C4-2B (cell line): ENCODE measurements around the gene THAP3.
A peak's percentile ranks its signal among the peaks of the same experiment; 100 is the strongest.

ENCODE experiments used
- H3K27ac ChIP-seq: fragments of 450-650 bp; 2 replicates; pipeline ENCODE4 v1.5.1; 2017
- ZFX ChIP-seq: fragments of 450-650 bp; IDR thresholded peaks from 2 replicates; pipeline ENCODE4 v1.6.1; 2017
- TF ChIP-seq, protein P1 (sequence below): fragments of 450-650 bp; conservative IDR thresholded peaks from 2 replicates; pipeline ENCODE4 v1.5.1; 2017; ENCODE audit warnings: mild to moderate bottlenecking

The THAP3 gene

GRCh38 chr1:6619045-6619444, 5.6 kb upstream of the THAP3 start:
- TF ChIP-seq, protein P1, sequence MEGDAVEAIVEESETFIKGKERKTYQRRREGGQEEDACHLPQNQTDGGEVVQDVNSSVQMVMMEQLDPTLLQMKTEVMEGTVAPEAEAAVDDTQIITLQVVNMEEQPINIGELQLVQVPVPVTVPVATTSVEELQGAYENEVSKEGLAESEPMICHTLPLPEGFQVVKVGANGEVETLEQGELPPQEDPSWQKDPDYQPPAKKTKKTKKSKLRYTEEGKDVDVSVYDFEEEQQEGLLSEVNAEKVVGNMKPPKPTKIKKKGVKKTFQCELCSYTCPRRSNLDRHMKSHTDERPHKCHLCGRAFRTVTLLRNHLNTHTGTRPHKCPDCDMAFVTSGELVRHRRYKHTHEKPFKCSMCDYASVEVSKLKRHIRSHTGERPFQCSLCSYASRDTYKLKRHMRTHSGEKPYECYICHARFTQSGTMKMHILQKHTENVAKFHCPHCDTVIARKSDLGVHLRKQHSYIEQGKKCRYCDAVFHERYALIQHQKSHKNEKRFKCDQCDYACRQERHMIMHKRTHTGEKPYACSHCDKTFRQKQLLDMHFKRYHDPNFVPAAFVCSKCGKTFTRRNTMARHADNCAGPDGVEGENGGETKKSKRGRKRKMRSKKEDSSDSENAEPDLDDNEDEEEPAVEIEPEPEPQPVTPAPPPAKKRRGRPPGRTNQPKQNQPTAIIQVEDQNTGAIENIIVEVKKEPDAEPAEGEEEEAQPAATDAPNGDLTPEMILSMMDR = no peak
- TF ChIP-seq ZFX = no peak
- H3K27ac ChIP-seq = no peak overlapping the region

DNA sequence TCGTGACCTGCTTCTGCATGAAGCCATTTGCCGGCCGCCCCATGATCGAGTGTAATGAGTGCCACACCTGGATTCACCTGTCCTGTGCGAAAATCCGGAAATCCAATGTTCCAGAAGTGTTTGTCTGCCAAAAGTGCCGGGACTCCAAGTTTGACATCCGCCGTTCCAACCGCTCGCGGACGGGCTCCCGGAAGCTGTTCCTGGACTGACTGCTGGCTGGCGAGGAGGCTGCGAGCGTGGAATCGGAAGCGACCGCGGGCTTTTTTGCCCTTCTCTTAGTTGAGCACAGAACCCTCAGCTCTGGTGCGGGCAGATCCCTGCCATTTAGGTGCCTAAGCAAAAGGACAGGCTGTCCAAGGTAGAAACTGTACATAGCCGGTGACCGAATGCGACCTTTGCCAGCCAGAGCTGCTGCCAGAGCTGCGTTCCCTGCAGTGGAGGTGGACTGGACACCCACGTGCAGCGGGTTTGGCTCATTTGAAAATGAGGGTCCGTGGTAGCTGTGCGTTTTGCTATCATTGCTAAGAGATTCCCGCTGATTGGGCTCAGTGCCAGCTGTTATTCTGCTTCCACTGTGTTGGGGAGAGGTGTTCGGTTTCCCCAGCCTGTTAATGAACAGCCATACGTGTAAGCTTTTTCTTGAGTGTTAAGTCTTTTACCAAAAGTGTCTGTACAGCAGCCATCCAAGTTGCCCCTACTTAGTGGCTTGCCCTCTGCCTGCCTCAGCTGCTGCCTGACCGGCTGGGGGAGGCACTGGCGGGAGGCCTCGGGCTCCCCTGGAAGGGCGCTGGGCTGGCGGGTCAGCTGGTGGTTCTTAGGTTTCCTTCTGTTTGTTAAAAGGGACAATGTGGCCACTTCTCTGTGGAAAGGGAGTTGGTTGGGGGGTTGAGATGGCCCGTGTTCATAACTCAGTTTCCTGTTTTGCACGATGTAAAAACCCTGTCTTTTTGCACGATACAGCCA, 3.0 kb upstream of the THAP3 start:
- H3K27ac ChIP-seq = peak overlapping the region; percentile 85
- TF ChIP-seq, protein P1 = no peak
- no peak for TF ChIP-seq ZFX

- peak overlapping the region; percentile 85 for H3K27ac ChIP-seq
Observed at GRCh38 chr1:6622396-6623152, 2.1 kb upstream of the THAP3 start.

DNA sequence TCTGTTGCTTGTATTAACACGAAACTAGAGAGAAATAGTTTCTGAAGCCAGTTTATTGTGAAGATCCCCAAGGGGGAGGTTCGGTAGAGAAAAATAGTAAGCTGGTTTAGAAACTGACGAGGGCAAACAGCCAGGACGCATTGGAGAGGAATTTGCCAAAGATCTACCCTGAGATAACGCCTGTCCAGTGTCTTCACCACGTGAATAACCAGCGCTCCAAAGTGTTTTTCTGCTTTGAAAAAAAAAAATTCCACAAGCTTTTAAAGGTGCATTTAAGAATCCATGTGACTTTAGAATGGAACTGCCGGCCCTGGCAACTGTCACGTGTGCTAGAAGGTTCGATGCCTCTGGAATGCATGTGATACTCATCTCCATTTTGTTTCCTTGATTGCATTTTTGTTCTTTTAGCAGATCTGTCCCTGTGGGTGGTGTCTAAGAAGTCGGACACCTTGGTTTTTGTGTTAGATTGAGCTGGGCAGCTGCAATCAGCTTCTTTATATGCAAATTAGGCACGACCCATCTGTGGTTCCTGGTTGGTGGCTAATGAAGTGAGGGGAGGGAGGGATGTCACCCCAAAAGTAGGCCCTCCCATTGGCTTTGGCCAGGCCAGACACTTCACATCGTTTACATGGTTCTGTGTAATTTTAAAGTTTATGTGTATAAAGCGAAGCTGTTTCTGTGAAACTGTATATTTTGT, 1.3 kb upstream of the THAP3 start:
- peak overlapping the region; percentile 85 for H3K27ac ChIP-seq

More at GRCh38 chr1:6622396-6623152, 2.1 kb upstream of the THAP3 start:
- TF ChIP-seq, protein P1 = no peak
- TF ChIP-seq ZFX = no peak

GRCh38 chr1:6625584-6626149, 999 bp downstream of the THAP3 start:
- TF ChIP-seq, protein P1 = no peak
- peak; percentile 99; the same call in 1 of the 2 replicates for TF ChIP-seq ZFX
- peak overlapping the region; percentile 85 for H3K27ac ChIP-seq

More for the DNA sequence above, 1.3 kb upstream of the THAP3 start:
- no peak for TF ChIP-seq ZFX
- TF ChIP-seq, protein P1 = no peak

GRCh38 chr1:6627031-6627430, 2.4 kb downstream of the THAP3 start:
- no peak for TF ChIP-seq ZFX
- TF ChIP-seq, protein P1 = no peak
- no peak overlapping the region for H3K27ac ChIP-seq
